GM10266 (cell line): ENCODE measurements around the gene OR2L5.

Experiments used
- DNase-seq: peaks from one replicate; pipeline ENCODE4 v3.0.0; 2012; ENCODE audit errors: extremely low spot score
- CTCF ChIP-seq: IDR thresholded peaks from 2 replicates; pipeline ENCODE4 v1.5.1; 2012; ENCODE audit warnings: mild to moderate bottlenecking, low read depth; ENCODE audit not compliant: control insufficient read depth, insufficient read depth; ENCODE audit errors: missing control alignments

OR2L5 gene

GRCh38 chr1:248009681-248010080 is 3.8 kb upstream of the OR2L5 start:
- TF ChIP-seq CTCF = no peak
- DNase-seq = no peak

DNA sequence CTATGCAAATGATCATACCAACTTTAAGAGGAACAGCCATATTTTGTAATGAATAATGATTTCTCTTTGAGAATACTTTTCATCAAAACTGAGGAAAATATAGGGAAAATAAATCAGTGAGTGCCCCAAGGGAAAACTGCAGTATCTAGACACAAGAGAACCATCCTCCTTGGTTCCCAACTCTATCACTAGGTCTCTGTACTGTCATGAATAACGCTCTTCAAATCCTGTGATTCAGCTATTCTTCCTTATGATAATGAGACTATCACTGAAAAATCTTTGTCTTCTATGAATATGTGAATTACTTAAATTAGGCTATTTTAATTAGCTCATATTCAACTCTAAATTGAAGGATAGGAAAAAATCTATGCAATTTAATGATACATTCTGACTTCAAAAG is 2.3 kb downstream of the OR2L5 start:
- no peak for DNase-seq
- no peak for TF ChIP-seq CTCF

- TF ChIP-seq CTCF = no peak
- DNase-seq = no peak
These were observed 16.3 kb downstream of the OR2L5 start, which contains the start of gene OR2L2 for GRCh38 chr1:248029770-248030169. TSS of gene OR2L2 (plus strand) at chr1:248030070. CDS start at chr1:248038268, 8,198 bp downstream.

DNA sequence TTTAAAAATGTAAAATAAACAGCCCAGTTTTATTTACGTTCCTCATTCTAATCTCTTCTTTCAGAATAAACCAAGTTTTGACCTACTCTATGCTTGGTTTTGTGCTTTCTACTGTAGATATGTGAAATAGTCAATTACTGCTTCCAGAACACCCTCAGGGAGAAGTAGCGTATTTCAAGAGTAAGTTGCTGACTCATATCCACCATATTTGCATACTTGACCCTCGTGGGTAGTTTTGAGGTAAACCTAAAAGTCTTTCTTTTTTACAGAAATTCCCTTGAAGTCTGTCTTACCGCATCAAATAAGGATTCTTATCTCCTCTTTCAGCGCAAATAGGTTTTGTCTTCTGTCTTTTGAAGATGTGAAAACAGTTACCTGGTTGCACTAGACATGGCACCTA is 31.7 kb downstream of the OR2L5 start:
- no peak for DNase-seq

DNA sequence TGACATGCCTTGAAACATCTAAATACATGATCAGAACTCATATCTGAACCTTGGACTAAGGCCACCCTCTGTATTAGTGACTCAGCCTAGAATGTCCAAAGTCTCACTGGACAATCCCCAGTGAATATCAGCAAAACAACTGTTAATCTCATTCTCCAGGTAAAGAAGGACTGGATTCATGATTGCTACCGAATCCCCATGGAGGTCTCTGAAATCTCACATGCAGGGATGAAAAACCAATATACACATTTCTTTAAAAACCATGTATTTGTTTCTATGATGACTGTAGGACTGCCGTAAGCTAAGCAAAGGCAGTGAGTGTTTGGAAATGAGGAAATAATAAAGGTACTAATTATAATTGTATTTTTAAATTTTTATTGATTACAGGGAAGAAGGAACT is 33.1 kb downstream of the OR2L5 start, which contains the start of gene OR2L3:
Gene OR2L3, plus strand, starts transcription at position 301 of the 400 bp plus-strand sequence. CDS start 13,846 bp downstream, outside the sequence.
- no peak for TF ChIP-seq CTCF

More for the DNA sequence above, 31.7 kb downstream of the OR2L5 start:
- TF ChIP-seq CTCF = no peak

GRCh38 chr1:248047008-248047407 is 33.5 kb downstream of the OR2L5 start:
- DNase-seq = no peak
- TF ChIP-seq CTCF = no peak

More for the DNA sequence above, 33.1 kb downstream of the OR2L5 start, which contains the start of gene OR2L3:
- DNase-seq = no peak

DNA sequence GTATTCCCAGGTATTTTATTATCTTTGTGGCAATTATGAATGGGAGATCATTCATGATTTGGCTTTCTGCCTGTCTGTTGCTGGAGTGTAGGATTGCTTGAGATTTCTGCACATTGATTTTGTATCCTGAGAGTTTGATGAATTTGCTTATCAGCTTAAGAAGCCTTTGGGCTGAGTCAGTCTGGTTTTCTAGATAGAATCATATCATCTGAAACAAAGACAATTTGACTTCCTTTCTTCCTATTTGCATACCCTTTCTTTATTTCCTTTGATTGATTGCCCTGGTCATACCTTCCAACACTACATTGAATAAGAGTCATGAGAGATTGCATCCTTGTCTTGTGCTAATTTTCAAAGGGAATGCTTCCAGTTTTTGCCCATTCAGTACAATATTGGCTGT is 41.2 kb downstream of the OR2L5 start:
- no peak for TF ChIP-seq CTCF

More for the DNA sequence above, 41.2 kb downstream of the OR2L5 start:
- DNase-seq = no peak
